GM20000 (cell line): ENCODE results near the gene WDR47.

Experiments used
- DNase-seq: peaks from one replicate; pipeline ENCODE4 v3.0.0; 2012; ENCODE audit warnings: low spot score
- CTCF ChIP-seq: IDR thresholded peaks from 2 replicates; pipeline ENCODE4 v1.5.1; 2012; ENCODE audit warnings: mild to moderate bottlenecking, control low read depth; ENCODE audit errors: extremely low read depth, missing control alignments

WDR47 gene

DNA sequence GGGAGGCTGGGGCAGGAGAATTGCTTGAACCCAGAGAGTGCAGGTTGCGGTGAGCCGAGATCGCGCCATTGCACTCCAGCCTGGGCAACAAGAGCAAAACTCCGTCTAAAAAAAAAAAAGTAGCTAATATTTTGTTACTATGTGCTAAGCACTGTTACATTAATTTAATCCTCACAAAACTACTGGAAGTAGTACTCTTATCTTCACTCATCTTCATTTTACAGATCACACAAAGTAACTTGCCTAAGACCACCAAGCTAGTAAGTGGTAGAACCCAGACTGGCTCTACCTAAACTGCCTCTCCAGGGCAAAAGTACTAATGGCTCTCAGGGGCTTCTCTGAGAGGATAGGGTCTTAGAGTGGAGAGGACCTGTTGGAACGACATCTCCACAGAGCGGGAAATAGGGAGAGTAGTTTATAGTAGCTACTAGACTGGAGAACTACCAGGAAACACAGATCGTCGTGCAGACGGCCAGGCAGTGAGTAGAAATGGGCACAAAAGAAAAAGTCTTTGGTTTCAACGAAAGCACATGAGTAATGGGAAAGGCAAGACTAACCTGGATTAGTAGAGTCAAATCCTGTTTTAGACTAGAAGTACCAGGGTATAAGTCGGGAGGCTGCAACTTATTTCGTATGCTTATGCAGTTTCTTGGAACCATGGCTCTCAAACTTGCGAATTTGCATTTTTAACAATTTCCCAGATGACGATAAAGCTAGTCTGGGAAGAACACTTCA, 80.0 kb downstream of the WDR47 start:
- TF ChIP-seq CTCF: no peak
- no peak for DNase-seq

DNA sequence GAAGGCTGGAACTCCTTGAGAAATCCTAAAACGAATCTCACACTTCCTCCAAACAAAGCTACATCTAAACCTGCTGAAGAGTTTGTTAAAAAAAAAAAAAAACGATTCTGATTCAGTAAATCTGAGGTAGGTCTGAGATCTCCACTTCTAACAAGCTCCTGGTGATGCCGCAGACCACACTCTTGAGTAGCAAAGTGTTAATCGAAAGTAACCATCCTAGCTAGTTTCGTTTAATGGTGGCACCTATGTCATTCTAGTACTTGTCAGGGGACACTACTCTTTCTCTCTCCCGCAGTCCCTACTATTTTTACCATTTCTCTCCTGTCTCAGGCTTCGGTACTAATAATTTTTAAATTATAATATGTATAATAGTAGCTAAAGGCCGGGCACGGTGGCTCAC, 80.7 kb downstream of the WDR47 start:
- DNase-seq: no peak
- TF ChIP-seq CTCF: no peak

- DNase-seq: no peak
- TF ChIP-seq CTCF: no peak
Observed at GRCh38 chr1:108960719-108961118, 81.2 kb downstream of the WDR47 start.

GRCh38 chr1:108957888-108958287, 84.0 kb downstream of the WDR47 start:
- TF ChIP-seq CTCF: no peak
- DNase-seq: no peak

- TF ChIP-seq CTCF: no peak
- DNase-seq: no peak
Observed at GRCh38 chr1:108955881-108956280, 86.0 kb downstream of the WDR47 start.

DNA sequence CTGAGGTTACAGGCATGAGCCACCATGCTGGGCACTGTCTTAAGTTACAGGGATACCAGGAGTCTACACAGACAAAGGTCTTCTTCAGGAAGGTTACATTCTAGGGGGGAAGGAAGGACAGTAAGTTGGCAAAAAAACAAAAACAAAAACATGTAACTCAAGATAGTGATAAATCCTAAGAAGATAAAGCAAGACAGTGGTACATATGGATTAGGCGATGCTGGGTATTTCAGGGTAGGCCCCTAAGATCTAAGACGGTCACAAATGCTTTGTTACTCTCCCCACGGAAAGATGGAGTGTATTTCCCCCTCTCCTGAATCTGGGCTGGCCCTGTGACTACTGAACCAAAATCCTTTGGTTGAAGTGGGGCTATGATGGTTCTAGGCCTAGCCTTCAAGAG, 86.8 kb downstream of the WDR47 start:
- no peak for DNase-seq
- TF ChIP-seq CTCF: no peak

DNA sequence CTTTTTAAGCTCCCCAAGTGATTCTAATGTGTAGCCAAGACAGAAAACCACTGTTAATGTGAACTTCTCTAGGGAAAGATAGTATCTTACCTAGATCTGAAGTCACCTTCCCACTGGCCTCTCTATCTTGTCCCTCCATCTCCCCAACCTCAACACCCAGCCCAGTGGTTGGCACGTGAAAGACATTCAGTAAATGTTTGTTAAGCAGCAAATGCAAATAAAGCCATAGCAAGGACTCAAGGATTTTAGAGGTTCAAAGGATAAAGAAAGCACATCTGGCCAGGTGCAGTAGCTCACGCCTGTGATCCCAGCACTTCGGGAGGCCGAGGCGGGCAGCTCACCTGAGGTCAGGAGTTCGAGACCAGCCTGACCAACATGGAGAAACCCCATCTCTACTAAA, 88.5 kb downstream of the WDR47 start:
- no peak for TF ChIP-seq CTCF
- DNase-seq: no peak
